ENCODE results near the gene DDX1. TPM values are rescaled to one million over a fixed set of nuclear protein-coding genes. Genes with fewer than 3 reads are reported as not detected.

Gene DDX1
- total and polyA plus RNA-seq, 2 experiments from 2014 or later = 99.9 to 102 TPM

DNA sequence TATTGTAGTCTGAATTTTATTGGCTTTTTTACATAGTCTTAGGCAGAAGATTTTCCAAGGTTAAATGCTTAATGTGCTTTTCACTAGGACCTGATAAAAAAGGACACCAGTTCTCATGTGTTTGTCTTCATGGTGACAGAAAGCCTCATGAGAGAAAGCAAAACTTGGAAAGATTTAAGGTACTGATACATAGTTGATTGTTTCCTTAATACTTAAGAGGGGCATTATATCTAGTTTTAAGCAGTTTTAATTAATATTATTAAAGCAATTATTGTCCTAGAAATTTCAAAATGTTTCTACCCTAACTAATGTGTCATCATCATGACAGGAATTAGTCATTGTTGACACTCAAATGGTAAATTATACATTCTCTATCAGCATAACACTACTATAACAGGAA, 35.3 kb downstream of the DDX1 start (continued):
- no peak for TF ChIP-seq ZNF462 (CRISPR knock-in tag; IDR thresholded peaks at IDR 0.05)
- no peak for TF ChIP-seq JUNB (IDR thresholded peaks at IDR 0.05; ENCODE audit: unreplicated experiment)
- no peak for TF ChIP-seq EZH2phosphoT487 (IDR thresholded peaks at IDR 0.05; ENCODE audit: unreplicated experiment)
- no peak for TF ChIP-seq CTCF (conservative IDR thresholded peaks at IDR 0.05; ENCODE audit: low read depth in 2 of 2)

DNA sequence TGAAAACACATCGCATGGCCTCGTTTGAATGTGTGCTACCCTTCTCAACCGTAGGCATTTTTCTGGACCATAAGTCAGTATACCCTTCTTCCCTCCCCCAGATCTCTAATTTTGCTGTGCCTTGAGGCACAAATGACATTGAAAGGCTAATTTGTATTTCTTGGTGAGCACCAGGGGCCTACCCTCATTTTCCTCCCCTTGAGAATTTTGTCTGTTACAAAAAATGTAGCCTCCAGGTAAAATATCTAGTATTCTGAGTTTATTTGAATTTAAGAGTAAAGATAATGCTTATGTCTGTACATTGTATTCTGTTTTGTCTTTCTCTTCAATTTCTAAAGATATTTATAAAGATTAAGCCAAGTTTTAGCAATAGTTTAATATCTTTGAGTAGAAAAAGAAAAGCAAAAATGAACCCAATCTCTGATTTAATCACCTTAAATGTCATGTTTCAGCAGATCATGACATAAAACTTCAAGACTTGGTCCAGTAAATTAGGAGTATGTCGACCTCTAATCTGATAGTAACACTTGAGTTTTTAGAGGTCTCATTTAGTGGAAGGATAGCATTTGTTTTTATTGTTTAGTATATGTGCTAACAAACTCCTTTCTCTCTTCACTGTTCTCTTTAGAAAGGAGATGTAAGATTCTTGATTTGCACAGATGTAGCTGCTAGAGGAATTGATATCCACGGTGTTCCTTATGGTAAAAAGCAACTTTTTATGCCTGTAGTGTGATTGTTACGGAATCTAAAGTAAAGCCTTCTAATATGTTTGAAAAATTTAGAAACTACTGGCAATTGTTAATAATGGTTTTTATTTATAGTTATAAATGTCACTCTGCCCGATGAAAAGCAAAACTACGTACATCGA, 36.4 kb downstream of the DDX1 start:
- no peak for DNase-seq (ENCODE audit: low spot score)
- no peaks in the 10 kb centered on the region for H3K9me2 ChIP-seq (ENCODE audit: insufficient read depth)
- Mint-ChIP-seq H3K4me1 (no peaks in the 10 kb centered on the region), H3K36me3 (ENCODE audit: low read depth) (peaks cover 90% of the 10 kb centered on the region), H3K27ac (no peak overlapping the region), H3K4me3 (no peak overlapping the region), H3K27me3 (ENCODE audit: insufficient read depth, low read depth, poor library complexity) (no peaks in the 10 kb centered on the region), H3K9me3 (no peaks in the 10 kb centered on the region)
- no peak overlapping the region for H3K4me3 ChIP-seq
- no peaks in the 10 kb centered on the region for H3K79me2 ChIP-seq (replicated peaks; ENCODE audit: insufficient read depth)
- H2AFZ ChIP-seq = no peak overlapping the region
- no peak overlapping the region for H3K27ac ChIP-seq (ENCODE audit: low read depth)
- no peaks in the 10 kb centered on the region for H4K20me1 ChIP-seq (replicated peaks; ENCODE audit: insufficient read depth)
- no peaks in the 10 kb centered on the region for H3K4me1 ChIP-seq (ENCODE audit: insufficient read depth)
- H3K27me3 ChIP-seq (ENCODE audit: insufficient read depth) = no peaks in the 10 kb centered on the region
- no peaks in the 10 kb centered on the region for H3F3A ChIP-seq (replicated peaks; ENCODE audit: low read depth)
- ATAC-seq = no peak
- peaks cover 70% of the 10 kb centered on the region for H3K36me3 ChIP-seq (ENCODE audit: insufficient read depth)
- H3K4me2 ChIP-seq = no peak overlapping the region
- TF ChIP-seq EZH2phosphoT487 (IDR thresholded peaks at IDR 0.05; ENCODE audit: unreplicated experiment) (no peak), EZH2 (IDR thresholded peaks at IDR 0.05; ENCODE audit: low read depth, unreplicated experiment) (no peak), ZNF114 (CRISPR knock-in tag; IDR thresholded peaks at IDR 0.05) (no peak), JUNB (IDR thresholded peaks at IDR 0.05; ENCODE audit: unreplicated experiment) (no peak), ETS1 (IDR thresholded peaks at IDR 0.05) (no peak), ZNF331 (CRISPR knock-in tag; IDR thresholded peaks at IDR 0.05; ENCODE audit: low read depth) (no peak), POLR2AphosphoS5 (IDR thresholded peaks at IDR 0.05; ENCODE audit: low read depth) (no peak), CREB1 (CRISPR knock-in tag; IDR thresholded peaks at IDR 0.05; ENCODE audit: low read depth) (no peak), CTCF (conservative IDR thresholded peaks at IDR 0.05; ENCODE audit: low read depth in 2 of 2) (no peak), NANOG (IDR thresholded peaks at IDR 0.05; ENCODE audit: borderline replicate concordance) (no peak)

Data from GM23338 (cell line).